GM21786 (cell line): ENCODE results near the gene TRIM62.

ENCODE experiments used
- ATAC-seq: cut with Tn5 transposase; IDR thresholded peaks from one replicate; pipeline ENCODE4 v1.9.1; 2021; ENCODE audit not compliant: unreplicated experiment

Gene TRIM62

GRCh38 chr1:33162141-33162540, 19.7 kb downstream of the TRIM62 start:
- ATAC-seq = no peak

- ATAC-seq = no peak
Observed at GRCh38 chr1:33161061-33161681, 20.7 kb downstream of the TRIM62 start.

GRCh38 chr1:33159577-33159976, 22.3 kb downstream of the TRIM62 start:
- no peak for ATAC-seq

- ATAC-seq = no peak
Observed at GRCh38 chr1:33158366-33158765, 23.5 kb downstream of the TRIM62 start.

GRCh38 chr1:33157131-33157530, 24.7 kb downstream of the TRIM62 start:
- ATAC-seq = no peak

GRCh38 chr1:33155877-33156538, 25.8 kb downstream of the TRIM62 start:
- no peak for ATAC-seq

GRCh38 chr1:33153650-33154049, 28.2 kb downstream of the TRIM62 start:
- ATAC-seq = no peak

GRCh38 chr1:33152685-33153432, 29.0 kb downstream of the TRIM62 start:
- ATAC-seq = no peak

GRCh38 chr1:33151116-33151515, 30.7 kb downstream of the TRIM62 start:
- ATAC-seq = no peak

- ATAC-seq = no peak
Observed at GRCh38 chr1:33150522-33150921, 31.3 kb downstream of the TRIM62 start.

GRCh38 chr1:33149453-33150190, 32.2 kb downstream of the TRIM62 start:
- no peak for ATAC-seq

GRCh38 chr1:33148615-33149014, 33.2 kb downstream of the TRIM62 start:
- no peak for ATAC-seq

- no peak for ATAC-seq
Observed at GRCh38 chr1:33147997-33148314, 33.9 kb downstream of the TRIM62 start.

- ATAC-seq = no peak
Observed at GRCh38 chr1:33147275-33147996, 34.4 kb downstream of the TRIM62 start.

GRCh38 chr1:33146003-33146402, 35.8 kb downstream of the TRIM62 start:
- ATAC-seq = no peak

GRCh38 chr1:33143698-33144097, 38.1 kb downstream of the TRIM62 start:
- ATAC-seq = no peak

- no peak for ATAC-seq
Observed at GRCh38 chr1:33143176-33143575, 38.7 kb downstream of the TRIM62 start.

GRCh38 chr1:33142483-33143064, 39.3 kb downstream of the TRIM62 start:
- ATAC-seq = no peak

- ATAC-seq = no peak
Observed at GRCh38 chr1:33141781-33142180, 40.1 kb downstream of the TRIM62 start.

- no peak for ATAC-seq
Observed at GRCh38 chr1:33141216-33141615, 40.6 kb downstream of the TRIM62 start.
